NCI-H2227 treated with DMSO at 0.1 percent for 48 hours (cell line): ENCODE data around the gene ZNF692.

Experiments
- DNase-seq: peaks from one replicate; lab custom pipeline; 2025; lab: John Stamatoyannopoulos, UW

Gene ZNF692

GRCh38 chr1:248881261-248881660 lies 22.4 kb upstream of the ZNF692 start:
- no peak for DNase-seq

- DNase-seq = peak; percentile 99
Observed at GRCh38 chr1:248873993-248874533, 15.2 kb upstream of the ZNF692 start.

- DNase-seq = peak; percentile 99
Observed at GRCh38 chr1:248873409-248873992, 14.6 kb upstream of the ZNF692 start.

GRCh38 chr1:248872752-248873408 lies 14.0 kb upstream of the ZNF692 start:
- DNase-seq = peak; percentile 74

- DNase-seq = no peak
Observed at GRCh38 chr1:248871837-248872401, 13.0 kb upstream of the ZNF692 start.

- peak; percentile 81 for DNase-seq
Observed at GRCh38 chr1:248862998-248863881, 4.4 kb upstream of the ZNF692 start.

GRCh38 chr1:248862695-248862997 lies 3.8 kb upstream of the ZNF692 start:
- DNase-seq = no peak

GRCh38 chr1:248861616-248862015 lies 2.7 kb upstream of the ZNF692 start:
- no peak for DNase-seq

- DNase-seq = no peak
Observed at GRCh38 chr1:248860007-248860406, 1.1 kb upstream of the ZNF692 start.

GRCh38 chr1:248858096-248858890 lies 592 bp downstream of the ZNF692 start:
- DNase-seq = peak; percentile 50

- DNase-seq = no peak
Observed at GRCh38 chr1:248857749-248858095, 1.2 kb downstream of the ZNF692 start.

- DNase-seq = no peak
Observed at GRCh38 chr1:248857201-248857600, 1.7 kb downstream of the ZNF692 start.

GRCh38 chr1:248856176-248856575 lies 2.7 kb downstream of the ZNF692 start:
- DNase-seq = no peak

GRCh38 chr1:248855580-248855979 lies 3.3 kb downstream of the ZNF692 start:
- no peak for DNase-seq

- DNase-seq = no peak
Observed at GRCh38 chr1:248853663-248854375, 5.1 kb downstream of the ZNF692 start.

- no peak for DNase-seq
Observed at GRCh38 chr1:248852481-248853405, 6.1 kb downstream of the ZNF692 start.

- no peak for DNase-seq
Observed at GRCh38 chr1:248851390-248851789, 7.5 kb downstream of the ZNF692 start.

GRCh38 chr1:248850536-248851251 lies 8.2 kb downstream of the ZNF692 start:
- DNase-seq = no peak

GRCh38 chr1:248850124-248850523 lies 8.8 kb downstream of the ZNF692 start:
- DNase-seq = no peak
